IMR-90 (cell line): ENCODE measurements around the gene IFNG. TPM values are rescaled to one million over a fixed set of nuclear protein-coding genes. Genes with fewer than 3 reads are reported as not detected.

Experiments
- ATAC-seq: fragments of 200-7000 bp; cut with Tn5 transposase; 2 replicates; pipeline ENCODE4 v1.9.1; 2020; ENCODE audit warnings: low read depth, mild to moderate bottlenecking, moderate library complexity
- BruUV-seq: library from RNA; stranded (reverse); fragments of 400-500 nt; replicated peaks from 2 replicates; lab custom pipeline; 2021; lab: Mats Ljungman, UMichigan
- CTCF ChIA-PET: fragments of 300-600 bp; formaldehyde crosslinking; extraction: SDS; loops from one replicate; lab custom pipeline; 2021; ENCODE audit warnings: antibody characterized with exemption; lab: Yijun Ruan, JAX
- POLR2A ChIA-PET: fragments of 300-600 bp; sonication (Branson Sonifier 250); formaldehyde crosslinking; loops from one replicate; lab custom pipeline; 2022; ENCODE audit warnings: antibody characterized with exemption; ENCODE audit not compliant: unreplicated experiment; lab: Charles Lee
- DNase-seq: peaks from one replicate; pipeline ENCODE4 v3.0.0; 2013
- H2AFZ ChIP-seq: replicated peaks from 2 replicates; pipeline ENCODE3; 2013; ENCODE audit warnings: low read length, mild to moderate bottlenecking; ENCODE audit not compliant: poor library complexity
- H2AK5ac ChIP-seq: 2 replicates; pipeline ENCODE4 v1.6.1; 2013; ENCODE audit warnings: low read depth, low read length, inconsistent platforms
- H2AK9ac ChIP-seq: replicated peaks from 2 replicates; pipeline ENCODE3; 2013; ENCODE audit warnings: mild to moderate bottlenecking, low read depth, low read length, moderate library complexity; ENCODE audit not compliant: poor library complexity
- H2BK120ac ChIP-seq: 2 replicates; pipeline ENCODE4 v1.6.1; 2013; ENCODE audit warnings: low read depth, low read length, inconsistent platforms
- H2BK15ac ChIP-seq: 3 replicates; pipeline ENCODE4 v1.6.1; 2013; ENCODE audit warnings: low read depth, low read length, inconsistent platforms
- H2BK20ac ChIP-seq: 2 replicates; pipeline ENCODE4 v1.6.1; 2013; ENCODE audit warnings: low read depth, mild to moderate bottlenecking, inconsistent platforms, low read length, moderate library complexity
- H2BK5ac ChIP-seq: 2 replicates; pipeline ENCODE4 v1.6.1; 2013; ENCODE audit warnings: mild to moderate bottlenecking, low read depth, low read length, inconsistent platforms; ENCODE audit not compliant: poor library complexity, severe bottlenecking
- H3K14ac ChIP-seq: replicated peaks from 2 replicates; pipeline ENCODE4 v1.6.1; 2013; ENCODE audit warnings: low read depth, low read length, inconsistent platforms
- H3K18ac ChIP-seq: 2 replicates; pipeline ENCODE4 v1.6.1; 2013; ENCODE audit warnings: low read depth, low read length, control low read depth
- H3K23ac ChIP-seq: 2 replicates; pipeline ENCODE4 v1.6.1; 2013; ENCODE audit warnings: low read depth, low read length, inconsistent platforms
- H3K27ac ChIP-seq: 2 replicates; pipeline ENCODE4 v1.5.1; 2013; ENCODE audit warnings: mild to moderate bottlenecking, control low read depth, low read length; ENCODE audit not compliant: insufficient read depth
- H3K27me3 ChIP-seq: 2 replicates; pipeline ENCODE4 v1.6.1; 2013; ENCODE audit warnings: low read length; ENCODE audit not compliant: control insufficient read depth, insufficient read depth
- H3K36me3 ChIP-seq: 2 replicates; pipeline ENCODE4 v1.6.1; 2013; ENCODE audit warnings: low read length, mixed read lengths; ENCODE audit not compliant: control insufficient read depth, insufficient read depth
- H3K4ac ChIP-seq: 2 replicates; pipeline ENCODE4 v1.6.1; 2013; ENCODE audit warnings: low read depth, low read length, inconsistent platforms
- H3K4me1 ChIP-seq: 2 replicates; pipeline ENCODE4 v1.6.1; 2013; ENCODE audit warnings: low read length, mixed read lengths; ENCODE audit not compliant: control insufficient read depth, insufficient read depth
- H3K4me2 ChIP-seq: 2 replicates; pipeline ENCODE4 v1.6.1; 2013; ENCODE audit warnings: low read depth, mild to moderate bottlenecking, control low read depth, low read length, moderate library complexity
- H3K4me3 ChIP-seq: 2 replicates; pipeline ENCODE4 v1.5.1; 2013; ENCODE audit warnings: low read depth, mild to moderate bottlenecking, control low read depth, low read length, moderate library complexity; ENCODE audit not compliant: insufficient read depth
- H3K56ac ChIP-seq: 2 replicates; pipeline ENCODE4 v1.6.1; 2013; ENCODE audit warnings: low read length, inconsistent platforms; ENCODE audit not compliant: insufficient read depth; ENCODE audit errors: extremely low read depth
- H3K79me1 ChIP-seq, 2 experiments: 2 replicates each; pipeline ENCODE4 v1.6.1; 2013; ENCODE audit warnings: low read length in 2 of 2, inconsistent platforms in 1 of 2, low read depth in 1 of 2
- H3K9ac ChIP-seq: 2 replicates; pipeline ENCODE4 v1.6.1; 2013; ENCODE audit warnings: low read depth, low read length, control low read depth
- H3K9me1 ChIP-seq: 2 replicates; pipeline ENCODE4 v1.6.1; 2013; ENCODE audit warnings: low read length, inconsistent platforms; ENCODE audit not compliant: insufficient read depth
- H3K9me3 ChIP-seq: 2 replicates; pipeline ENCODE4 v1.6.1; 2013; ENCODE audit warnings: low read length; ENCODE audit not compliant: control insufficient read depth, insufficient read depth
- H4K20me1 ChIP-seq: 2 replicates; pipeline ENCODE4 v1.6.1; 2013; ENCODE audit warnings: low read length, inconsistent platforms; ENCODE audit not compliant: insufficient read depth
- H4K5ac ChIP-seq: 2 replicates; pipeline ENCODE4 v1.6.1; 2013; ENCODE audit warnings: mild to moderate bottlenecking, low read depth, low read length, control low read depth
- H4K8ac ChIP-seq, 2 experiments: 2 replicates each; pipeline ENCODE4 v1.6.1; 2013; ENCODE audit warnings: low read depth in 2 of 2, low read length in 2 of 2, control low read depth in 1 of 2, inconsistent platforms in 1 of 2
- H4K91ac ChIP-seq: 2 replicates; pipeline ENCODE4 v1.6.1; 2013; ENCODE audit warnings: low read depth, low read length, inconsistent platforms; ENCODE audit not compliant: insufficient read depth
- BHLHE40 ChIP-seq: fragments of 150-350 bp; IDR thresholded peaks from 2 replicates; pipeline ENCODE4 v1.6.1; 2016; ENCODE audit warnings: mild to moderate bottlenecking, low read depth, low read length
- CEBPB ChIP-seq: IDR thresholded peaks from 2 replicates; pipeline ENCODE4 v1.6.1; 2012; ENCODE audit warnings: low read depth, low read length, improper control_type of control experiment
- CHD1 ChIP-seq: IDR thresholded peaks from 2 replicates; pipeline ENCODE4 v1.6.1; 2012; ENCODE audit warnings: low read depth, low read length, improper control_type of control experiment
- CTCF ChIP-seq: conservative IDR thresholded peaks from 2 replicates; pipeline ENCODE4 v1.5.1; 2012; ENCODE audit warnings: mild to moderate bottlenecking, low read depth, low read length, improper control_type of control experiment
- ELK1 ChIP-seq: fragments of 150-350 bp; IDR thresholded peaks from 2 replicates; pipeline ENCODE4 v1.6.1; 2016; ENCODE audit warnings: low read depth, mild to moderate bottlenecking, low read length, moderate library complexity, borderline replicate concordance
- FOS ChIP-seq: fragments of 150-350 bp; IDR thresholded peaks from 2 replicates; pipeline ENCODE4 v1.6.1; 2016; ENCODE audit warnings: low read depth, low read length
- MAFK ChIP-seq: IDR thresholded peaks from 2 replicates; pipeline ENCODE4 v1.6.1; 2012; ENCODE audit warnings: low read depth, low read length, improper control_type of control experiment
- MAZ ChIP-seq: IDR thresholded peaks from 2 replicates; pipeline ENCODE4 v1.6.1; 2012; ENCODE audit warnings: low read depth, mild to moderate bottlenecking, low read length, improper control_type of control experiment, moderate library complexity, borderline replicate concordance
- MXI1 ChIP-seq: IDR thresholded peaks from 2 replicates; pipeline ENCODE4 v1.6.1; 2012; ENCODE audit warnings: low read depth, mild to moderate bottlenecking, low read length, moderate library complexity, borderline replicate concordance
- NFE2L2 ChIP-seq: fragments of 150-350 bp; IDR thresholded peaks from 2 replicates; pipeline ENCODE4 v1.6.1; 2016; ENCODE audit warnings: low read depth, mild to moderate bottlenecking, low read length
- POLR2A ChIP-seq: IDR thresholded peaks from 2 replicates; pipeline ENCODE4 v1.6.1; 2012; ENCODE audit warnings: mild to moderate bottlenecking, low read depth, low read length
- RAD21 ChIP-seq: IDR thresholded peaks from 2 replicates; pipeline ENCODE4 v1.6.1; 2012; ENCODE audit warnings: low read length, improper control_type of control experiment
- RCOR1 ChIP-seq: IDR thresholded peaks from 2 replicates; pipeline ENCODE4 v1.6.1; 2012; ENCODE audit warnings: mild to moderate bottlenecking, low read length, improper control_type of control experiment; ENCODE audit not compliant: insufficient replicate concordance
- RFX5 ChIP-seq: IDR thresholded peaks from 2 replicates; pipeline ENCODE4 v1.8.0; 2012; ENCODE audit warnings: low read depth, mild to moderate bottlenecking, low read length, moderate library complexity
- SMC3 ChIP-seq: fragments of 150-350 bp; IDR thresholded peaks from 2 replicates; pipeline ENCODE4 v1.6.1; 2016; ENCODE audit warnings: low read depth, mild to moderate bottlenecking, antibody characterized with exemption, low read length, moderate library complexity
- USF2 ChIP-seq: fragments of 150-350 bp; IDR thresholded peaks from 2 replicates; pipeline ENCODE4 v1.6.1; 2017; ENCODE audit warnings: mild to moderate bottlenecking, antibody characterized with exemption, low read length, low read depth
- WGBS, 2 experiments: methylation state at CpG; one replicate each; pipeline versions ENCODE4 v1.1.5 to v1.1.7; 2013; ENCODE audit warnings: missing lambda C conversion rate in 2 of 2; ENCODE audit not compliant: insufficient read length in 1 of 2; ENCODE audit errors: extremely low coverage in 2 of 2; 5-methylcytosine and 5-hydroxymethylcytosine counted together
- dilution Hi-C: fragments of 300-500 bp; cut with HindIII; formaldehyde crosslinking; loops from one replicate; pipeline ENCODE4 v1.14.3; 2018; ENCODE audit warnings: low sequenced_read_pairs; ENCODE audit not compliant: unreplicated experiment
- in situ Hi-C: fragments of 300-500 bp; cut with MboI; formaldehyde crosslinking; loops from 3 replicates; pipeline ENCODE4 v1.14.3; 2019; ENCODE audit warnings: low sequenced_read_pairs, inconsistent platforms, mixed read lengths
- intact Hi-C: fragments of 100-400 bp; cut with micrococcal nuclease; formaldehyde crosslinking; loops from 2 replicates; pipeline ENCODE4 v1.10.0; 2022
- polyA plus RNA-seq, 3 experiments: library from polyadenylated mRNA; depleted of rRNA; stranded (reverse); fragments of >200 nt; gene quantifications; 2 replicates each; pipeline ENCODE4 v1.2.3, GENCODE V29; 2012; ENCODE audit warnings: low replicate concordance in 1 of 3
- total RNA-seq: library from RNA; depleted of rRNA; stranded (reverse); fragments of >200 nt; gene quantifications from 2 replicates; pipeline ENCODE4 v1.2.3, GENCODE V29; 2012

The IFNG gene
- total and polyA plus RNA-seq, 2 of the 4 experiments (the other 2 are of a cell fraction), result not detected

GRCh38 chr12:68137335-68137830 lies 22.2 kb downstream of the IFNG start:
- dilution Hi-C loops, result no loop called here
- no peaks in the 10 kb centered on the region for H3K27me3 ChIP-seq
- WGBS, 2 experiments, result 50% methylated on average over 1 of the region's 3 CpGs; no CpG with 5 or more reads in 1 of the 2 experiments
- H3K9ac ChIP-seq, result no peak overlapping the region
- H2BK20ac ChIP-seq, result no peak overlapping the region
- in situ Hi-C loops, result no loop called here
- TF ChIP-seq POLR2A (no peak), USF2 (no peak), MAZ (no peak), SMC3 (no peak), BHLHE40 (no peak), RCOR1 (no peak), CTCF (no peak), RFX5 (no peak), MAFK (no peak), ELK1 (no peak), CHD1 (no peak), MXI1 (no peak), CEBPB (no peak), RAD21 (no peak), FOS (no peak), NFE2L2 (no peak)
- H3K9me3 ChIP-seq, result no peaks in the 10 kb centered on the region
- POLR2A ChIA-PET, result no interaction called here
- no peaks in the 10 kb centered on the region for H4K20me1 ChIP-seq
- H4K8ac ChIP-seq, result no peak overlapping the region
- H2AK9ac ChIP-seq, result no peak overlapping the region
- no peak overlapping the region for H3K4ac ChIP-seq
- no peak overlapping the region for H3K4me3 ChIP-seq
- no peak overlapping the region for H2BK15ac ChIP-seq
- H2BK120ac ChIP-seq, result no peak overlapping the region
- ATAC-seq, result no peak
- no peak overlapping the region for H3K14ac ChIP-seq
- H3K79me1 ChIP-seq, result no peaks in the 10 kb centered on the region
- H4K91ac ChIP-seq, result no peak overlapping the region
- H2AFZ ChIP-seq, result no peak overlapping the region
- no TSS peak for BruUV-seq
- intact Hi-C loops, result loop anchor here (5.0 kb wide), 1 partner anchor 1700 kb away; no protein-coding TSS in a partner anchor
- no peak overlapping the region for H3K18ac ChIP-seq
- H3K4me1 ChIP-seq, result no peaks in the 10 kb centered on the region
- H2AK5ac ChIP-seq, result no peak overlapping the region
- no peak overlapping the region for H2BK5ac ChIP-seq
- no peaks in the 10 kb centered on the region for H3K36me3 ChIP-seq
- H3K27ac ChIP-seq, result no peak overlapping the region
- H3K56ac ChIP-seq, result no peak overlapping the region
- H3K23ac ChIP-seq, result no peak overlapping the region
- no peak for DNase-seq
- H4K5ac ChIP-seq, result no peak overlapping the region
- no peak overlapping the region for H3K4me2 ChIP-seq
- CTCF ChIA-PET, result no interaction called here
- H3K9me1 ChIP-seq, result no peaks in the 10 kb centered on the region
